ENCODE results near the gene KCNIP3. TPM values are rescaled to one million over a fixed set of nuclear protein-coding genes. Genes with fewer than 3 reads are reported as not detected.

The KCNIP3 gene
- total RNA-seq, 1 donor from 2014 or later, result 0.68 TPM

DNA sequence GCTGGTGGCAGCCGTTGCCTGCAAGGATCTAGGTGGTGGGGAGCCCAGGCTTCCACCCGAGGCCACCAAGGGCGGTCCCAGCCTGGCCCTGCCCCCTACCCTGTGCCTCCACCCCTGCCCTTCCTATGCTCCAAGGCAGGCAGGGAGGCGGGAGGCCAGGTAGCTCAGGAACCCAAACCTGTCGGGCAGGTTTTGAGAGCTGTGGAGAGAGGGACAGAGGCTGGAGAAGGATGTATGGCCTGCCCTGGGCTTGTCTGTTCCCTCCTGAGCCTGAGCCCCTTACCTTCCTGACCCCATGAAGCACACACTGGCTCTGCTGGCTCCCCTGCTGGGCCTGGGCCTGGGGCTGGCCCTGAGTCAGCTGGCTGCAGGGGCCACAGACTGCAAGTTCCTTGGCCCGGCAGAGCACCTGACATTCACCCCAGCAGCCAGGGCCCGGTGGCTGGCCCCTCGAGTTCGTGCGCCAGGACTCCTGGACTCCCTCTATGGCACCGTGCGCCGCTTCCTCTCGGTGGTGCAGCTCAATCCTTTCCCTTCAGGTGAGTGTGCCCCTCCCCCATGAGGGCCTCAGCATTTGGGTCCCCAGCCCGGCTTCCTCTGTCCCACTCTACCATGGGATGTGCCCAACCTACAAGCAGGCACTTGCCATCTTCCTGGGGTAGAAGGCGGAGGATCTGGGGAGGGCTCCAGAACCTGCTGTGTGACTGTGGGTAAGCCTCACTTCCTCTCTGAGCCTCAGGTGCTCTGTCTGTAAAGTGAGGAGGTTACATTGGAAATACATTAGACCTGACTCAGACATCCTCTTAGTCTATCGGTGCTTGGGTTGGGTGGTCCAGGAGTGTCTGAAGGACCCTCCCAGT is 22.6 kb upstream of the KCNIP3 start, which contains the start of gene PROM2:
Gene PROM2, plus strand, starts transcription at position 159 of the 860 bp plus-strand sequence. Its CDS starts 137 bp downstream, at position 296.
- no peak for TF ChIP-seq EZH2 (IDR thresholded peaks at IDR 0.05; ENCODE audit: insufficient read depth, low read length)
- TF ChIP-seq, protein P1, sequence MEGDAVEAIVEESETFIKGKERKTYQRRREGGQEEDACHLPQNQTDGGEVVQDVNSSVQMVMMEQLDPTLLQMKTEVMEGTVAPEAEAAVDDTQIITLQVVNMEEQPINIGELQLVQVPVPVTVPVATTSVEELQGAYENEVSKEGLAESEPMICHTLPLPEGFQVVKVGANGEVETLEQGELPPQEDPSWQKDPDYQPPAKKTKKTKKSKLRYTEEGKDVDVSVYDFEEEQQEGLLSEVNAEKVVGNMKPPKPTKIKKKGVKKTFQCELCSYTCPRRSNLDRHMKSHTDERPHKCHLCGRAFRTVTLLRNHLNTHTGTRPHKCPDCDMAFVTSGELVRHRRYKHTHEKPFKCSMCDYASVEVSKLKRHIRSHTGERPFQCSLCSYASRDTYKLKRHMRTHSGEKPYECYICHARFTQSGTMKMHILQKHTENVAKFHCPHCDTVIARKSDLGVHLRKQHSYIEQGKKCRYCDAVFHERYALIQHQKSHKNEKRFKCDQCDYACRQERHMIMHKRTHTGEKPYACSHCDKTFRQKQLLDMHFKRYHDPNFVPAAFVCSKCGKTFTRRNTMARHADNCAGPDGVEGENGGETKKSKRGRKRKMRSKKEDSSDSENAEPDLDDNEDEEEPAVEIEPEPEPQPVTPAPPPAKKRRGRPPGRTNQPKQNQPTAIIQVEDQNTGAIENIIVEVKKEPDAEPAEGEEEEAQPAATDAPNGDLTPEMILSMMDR (IDR thresholded peaks at IDR 0.05; ENCODE audit: insufficient read depth, low read depth, low read length), result no peak
- DNase-seq (ENCODE audit: low read depth) (no peak), FAIRE-seq (no peak)
- Histone ChIP-seq H4K20me1 (ENCODE audit: insufficient read depth, low read length) (no peaks in the 10 kb centered on the region), H3K79me2 (ENCODE audit: insufficient read depth, low read length) (no peaks in the 10 kb centered on the region), H3K27me3 (ENCODE audit: insufficient read depth, low read length) (no peaks in the 10 kb centered on the region), H3K36me3 (ENCODE audit: insufficient read depth, low read length) (no peaks in the 10 kb centered on the region), H3K4me1 (ENCODE audit: insufficient read depth, low read length) (peaks cover 13% of the 10 kb centered on the region), H3K27ac (ENCODE audit: low read depth, low read length) (no peak within 1 kb of the TSS), H3K9me3 (ENCODE audit: insufficient read depth, low read depth, low read length) (no peaks in the 10 kb centered on the region), H3K4me2 (ENCODE audit: low read length) (no peak within 1 kb of the TSS), H2AFZ (ENCODE audit: low read depth, low read length) (no peak within 1 kb of the TSS), H3K4me3 (ENCODE audit: insufficient read depth, low read depth, low read length) (no peak within 1 kb of the TSS), H3K9ac (ENCODE audit: low read length) (no peak within 1 kb of the TSS)
- no peaks in the 10 kb centered on the region for H3K36me3 Mint-ChIP-seq (ENCODE audit: low read depth, unreplicated experiment)
- H3K4me3 Mint-ChIP-seq (ENCODE audit: unreplicated experiment), result no peak within 1 kb of the TSS
- peaks cover 8% of the 10 kb centered on the region for H3K27me3 Mint-ChIP-seq (ENCODE audit: low read depth, unreplicated experiment)
- H3K9me3 Mint-ChIP-seq (ENCODE audit: unreplicated experiment), result peaks cover 4% of the 10 kb centered on the region
- no peak within 1 kb of the TSS for H3K27ac Mint-ChIP-seq (ENCODE audit: unreplicated experiment)
- peaks cover 6% of the 10 kb centered on the region for H3K4me1 Mint-ChIP-seq (ENCODE audit: low read depth, unreplicated experiment)

DNA sequence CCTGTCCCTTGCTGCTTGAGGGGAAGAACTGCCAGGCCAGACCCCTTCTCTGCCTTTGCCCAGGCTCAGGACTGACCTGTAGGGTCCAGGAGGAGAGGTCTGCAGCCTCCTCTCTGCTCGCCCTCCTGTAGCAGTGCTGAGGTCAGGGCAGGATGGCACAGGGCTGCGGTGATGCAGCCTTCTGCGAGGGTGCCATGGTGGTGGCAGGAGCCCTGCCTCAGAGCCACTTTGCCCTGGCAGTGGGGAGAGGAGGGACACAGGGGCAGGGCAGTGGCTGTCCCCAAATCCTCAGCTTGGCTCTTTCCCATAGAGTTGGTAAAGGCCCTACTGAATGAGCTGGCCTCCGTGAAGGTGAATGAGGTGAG is 22.0 kb upstream of the KCNIP3 start:
- no peak overlapping the region for H3K4me3 Mint-ChIP-seq (ENCODE audit: unreplicated experiment)
- H3K27me3 Mint-ChIP-seq (ENCODE audit: low read depth, unreplicated experiment), result peaks cover 5% of the 10 kb centered on the region
- Histone ChIP-seq H3K79me2 (ENCODE audit: insufficient read depth, low read length) (no peaks in the 10 kb centered on the region), H3K9ac (ENCODE audit: low read length) (no peak overlapping the region), H2AFZ (ENCODE audit: low read depth, low read length) (no peak overlapping the region), H3K4me3 (ENCODE audit: insufficient read depth, low read depth, low read length) (no peak overlapping the region), H3K27me3 (ENCODE audit: insufficient read depth, low read length) (no peaks in the 10 kb centered on the region), H3K4me2 (ENCODE audit: low read length) (no peak overlapping the region), H3K27ac (ENCODE audit: low read depth, low read length) (no peak overlapping the region), H3K36me3 (ENCODE audit: insufficient read depth, low read length) (no peaks in the 10 kb centered on the region), H4K20me1 (ENCODE audit: insufficient read depth, low read length) (no peaks in the 10 kb centered on the region), H3K9me3 (ENCODE audit: insufficient read depth, low read depth, low read length) (no peaks in the 10 kb centered on the region), H3K4me1 (ENCODE audit: insufficient read depth, low read length) (peaks cover 13% of the 10 kb centered on the region)
- no peak for TF ChIP-seq EZH2 (IDR thresholded peaks at IDR 0.05; ENCODE audit: insufficient read depth, low read length)
- TF ChIP-seq, protein P1 (IDR thresholded peaks at IDR 0.05; ENCODE audit: insufficient read depth, low read depth, low read length), result no peak
- H3K36me3 Mint-ChIP-seq (ENCODE audit: low read depth, unreplicated experiment), result no peaks in the 10 kb centered on the region
- H3K4me1 Mint-ChIP-seq (ENCODE audit: low read depth, unreplicated experiment), result peaks cover 6% of the 10 kb centered on the region
- FAIRE-seq (no peak), DNase-seq (ENCODE audit: low read depth) (no peak)
- peaks cover 4% of the 10 kb centered on the region for H3K9me3 Mint-ChIP-seq (ENCODE audit: unreplicated experiment)
- H3K27ac Mint-ChIP-seq (ENCODE audit: unreplicated experiment), result no peak overlapping the region

Measured in astrocyte (in vitro differentiated cells and primary cell).